Uterus (tissue), 2 donors: ENCODE results near the gene IFI35.

Experiments used
- CTCF ChIP-seq, 4 experiments: fragments of 200-600 bp in 2 of 4; fragments of 450-650 bp in 2 of 4; sonication (generic) in 2 of 4; IDR thresholded peaks; one replicate each; pipeline ENCODE4 v1.5.1; 2016 to 2019; ENCODE audit warnings: antibody characterized with exemption in 4 of 4, mild to moderate bottlenecking in 2 of 4, moderate library complexity in 1 of 4
- POLR2A ChIP-seq, 2 donors: fragments of 450-650 bp; IDR thresholded peaks; one replicate each; pipeline ENCODE4 v1.6.1; 2016; ENCODE audit warnings: antibody characterized with exemption in 2 of 2, mild to moderate bottlenecking in 1 of 2, moderate library complexity in 1 of 2

GRCh38 chr17:43026595-43026994, 20.0 kb downstream of the IFI35 start:
- TF ChIP-seq CTCF (IDR thresholded peaks at IDR 0.05) (no peak), POLR2A (IDR thresholded peaks at IDR 0.05) (no peak)
